ENCODE data around the gene TMEM107.
A peak's percentile ranks its signal among the peaks of the same experiment; 100 is the strongest.

Gene TMEM107

GRCh38 chr17:8128125-8128784 lies 47.9 kb downstream of the TMEM107 start:
- no peak for TF ChIP-seq REST (IDR thresholded peaks at IDR 0.05; ENCODE audit: insufficient replicate concordance, low read depth)
- TF ChIP-seq GABPA (IDR thresholded peaks at IDR 0.05; ENCODE audit: low read depth), result no peak
- TF ChIP-seq CTCF (IDR thresholded peaks at IDR 0.05; ENCODE audit: insufficient read depth, low read length), result no peak
- TF ChIP-seq POLR2AphosphoS5 (IDR thresholded peaks at IDR 0.05; ENCODE audit: low read depth), result no peak
- TF ChIP-seq SPI1 (IDR thresholded peaks at IDR 0.05; ENCODE audit: borderline replicate concordance, low read depth), result no peak
- Histone ChIP-seq H3K4me3 (replicated peaks; ENCODE audit: insufficient read depth, low read length) (no peak overlapping the region), H3K27ac (replicated peaks) (no peak overlapping the region), H3K27me3 (ENCODE audit: insufficient read depth, poor library complexity, severe bottlenecking) (peaks cover 4% of the 10 kb centered on the region)
- no peak for DNase-seq (ENCODE audit: low read depth in 1 of 2, low spot score in 1 of 2)

GRCh38 chr17:8126491-8127066 lies 49.6 kb downstream of the TMEM107 start:
- TF ChIP-seq REST (IDR thresholded peaks at IDR 0.05; ENCODE audit: insufficient replicate concordance, low read depth) (no peak), GABPA (IDR thresholded peaks at IDR 0.05; ENCODE audit: low read depth) (no peak), CTCF (IDR thresholded peaks at IDR 0.05; ENCODE audit: insufficient read depth, low read length) (no peak), POLR2AphosphoS5 (IDR thresholded peaks at IDR 0.05; ENCODE audit: low read depth) (no peak), SPI1 (IDR thresholded peaks at IDR 0.05; ENCODE audit: borderline replicate concordance, low read depth) (no peak)
- no peak for DNase-seq (ENCODE audit: low read depth in 1 of 2, low spot score in 1 of 2)
- H3K27me3 ChIP-seq (ENCODE audit: insufficient read depth, poor library complexity, severe bottlenecking), result peaks cover 11% of the 10 kb centered on the region
- no peak overlapping the region for H3K27ac ChIP-seq (replicated peaks)
- peak overlapping the region; percentile 64 for H3K4me3 ChIP-seq (replicated peaks; ENCODE audit: insufficient read depth, low read length)

GRCh38 chr17:8125947-8126490 lies 50.2 kb downstream of the TMEM107 start:
- H3K27me3 ChIP-seq (ENCODE audit: insufficient read depth, poor library complexity, severe bottlenecking), result peaks cover 11% of the 10 kb centered on the region
- DNase-seq (ENCODE audit: low read depth in 1 of 2, low spot score in 1 of 2), result no peak
- no peak overlapping the region for H3K27ac ChIP-seq (replicated peaks)
- peak overlapping the region; percentile 64 for H3K4me3 ChIP-seq (replicated peaks; ENCODE audit: insufficient read depth, low read length)
- TF ChIP-seq REST (IDR thresholded peaks at IDR 0.05; ENCODE audit: insufficient replicate concordance, low read depth) (no peak), CTCF (IDR thresholded peaks at IDR 0.05; ENCODE audit: insufficient read depth, low read length) (no peak), POLR2AphosphoS5 (IDR thresholded peaks at IDR 0.05; ENCODE audit: low read depth) (no peak), SPI1 (IDR thresholded peaks at IDR 0.05; ENCODE audit: borderline replicate concordance, low read depth) (no peak), GABPA (IDR thresholded peaks at IDR 0.05; ENCODE audit: low read depth) (no peak)

Data from HL-60 (cell line).